GM23248 (cell line): ENCODE measurements around the gene IRAK1. TPM values are rescaled to one million over a fixed set of nuclear protein-coding genes. Genes with fewer than 3 reads are reported as not detected.

Source experiments
- DNase-seq: peaks from one replicate; pipeline ENCODE4 v3.0.0-alpha.2; 2015
- H2AFZ ChIP-seq: fragments of 200-600 bp; sonication (generic); 2 replicates; pipeline ENCODE4 v1.6.1; 2016; ENCODE audit warnings: antibody characterized with exemption
- H3F3A ChIP-seq: fragments of 200-600 bp; sonication (generic); 2 replicates; pipeline ENCODE4 v1.6.1; 2016; ENCODE audit warnings: mild to moderate bottlenecking, antibody characterized with exemption, mixed run types; ENCODE audit not compliant: insufficient read depth
- H3K27ac ChIP-seq: fragments of 200-600 bp; sonication (generic); 2 replicates; pipeline ENCODE4 v1.5.1; 2016; ENCODE audit warnings: mild to moderate bottlenecking
- H3K27me3 ChIP-seq: fragments of 200-600 bp; sonication (generic); replicated peaks from 2 replicates; pipeline ENCODE4 v1.6.1; 2016; ENCODE audit warnings: mild to moderate bottlenecking; ENCODE audit not compliant: insufficient read depth
- H3K36me3 ChIP-seq: fragments of 200-600 bp; sonication (generic); 2 replicates; pipeline ENCODE4 v1.6.1; 2016; ENCODE audit warnings: low read depth, mild to moderate bottlenecking
- H3K4me1 ChIP-seq: fragments of 200-600 bp; sonication (generic); 2 replicates; pipeline ENCODE4 v1.6.1; 2016; ENCODE audit warnings: mild to moderate bottlenecking; ENCODE audit not compliant: insufficient read depth
- H3K4me2 ChIP-seq: fragments of 200-600 bp; sonication (generic); one replicate; pipeline ENCODE4 v1.6.1; 2016; ENCODE audit warnings: mild to moderate bottlenecking; ENCODE audit not compliant: unreplicated experiment
- H3K4me3 ChIP-seq: fragments of 200-600 bp; sonication (generic); 2 replicates; pipeline ENCODE4 v1.5.1; 2016; ENCODE audit warnings: mild to moderate bottlenecking
- H3K79me2 ChIP-seq: fragments of 200-600 bp; sonication (generic); 2 replicates; pipeline ENCODE4 v1.6.1; 2016; ENCODE audit warnings: mild to moderate bottlenecking; ENCODE audit not compliant: insufficient read depth
- H3K9ac ChIP-seq: fragments of 200-600 bp; sonication (generic); 2 replicates; pipeline ENCODE4 v1.6.1; 2016; ENCODE audit warnings: mild to moderate bottlenecking
- H3K9me2 ChIP-seq: fragments of 200-600 bp; sonication (generic); 2 replicates; pipeline ENCODE4 v1.6.1; 2016; ENCODE audit warnings: mixed run types, mild to moderate bottlenecking, moderate library complexity; ENCODE audit not compliant: insufficient read depth
- H3K9me3 ChIP-seq: fragments of 200-600 bp; sonication (generic); one replicate; pipeline ENCODE4 v1.6.1; 2017; ENCODE audit warnings: low read depth
- H4K20me1 ChIP-seq: fragments of 200-600 bp; sonication (generic); 2 replicates; pipeline ENCODE4 v1.6.0; 2016; ENCODE audit not compliant: insufficient read depth
- EZH2 ChIP-seq: fragments of 200-600 bp; sonication (generic); IDR thresholded peaks from 2 replicates; pipeline ENCODE4 v1.6.1; 2018; ENCODE audit warnings: antibody characterized with exemption, mild to moderate bottlenecking; ENCODE audit not compliant: insufficient read depth, poor library complexity, severe bottlenecking
- EZH2phosphoT487 ChIP-seq: fragments of 200-600 bp; sonication (generic); IDR thresholded peaks from 2 replicates; pipeline ENCODE4 v1.6.1; 2018; ENCODE audit warnings: antibody characterized with exemption, moderate library complexity, mild to moderate bottlenecking, low read depth; ENCODE audit not compliant: insufficient read depth
- WGBS, 2 experiments: methylation state at CpG; one replicate each; pipeline ENCODE4 v1.1.6; 2015 to 2017; ENCODE audit warnings: low lambda C conversion rate in 2 of 2, low coverage in 1 of 2; ENCODE audit errors: missing lambda C conversion rate in 2 of 2; 5-methylcytosine and 5-hydroxymethylcytosine counted together
- in situ Hi-C: fragments of 300-500 bp; cut with MboI; formaldehyde crosslinking; loops from 2 replicates; pipeline ENCODE4 v1.15.0; 2020
- polyA plus RNA-seq: library from polyadenylated mRNA; unstranded; fragments of >200 nt; fragmentation: Nextera tagmentation; extraction: Ambion mirVana; gene quantifications from 2 replicates; pipeline ENCODE4 v1.2.1, GENCODE V29; 2016
- total RNA-seq: library from RNA; depleted of rRNA; stranded (reverse); fragments of >200 nt; shearing (Covaris generic); gene quantifications from 2 replicates; pipeline ENCODE4 v1.2.3, GENCODE V29; 2014

The IRAK1 gene
- total and polyA plus RNA-seq, 2 experiments from 2014 or later, result 54.7 to 58.7 TPM

DNA sequence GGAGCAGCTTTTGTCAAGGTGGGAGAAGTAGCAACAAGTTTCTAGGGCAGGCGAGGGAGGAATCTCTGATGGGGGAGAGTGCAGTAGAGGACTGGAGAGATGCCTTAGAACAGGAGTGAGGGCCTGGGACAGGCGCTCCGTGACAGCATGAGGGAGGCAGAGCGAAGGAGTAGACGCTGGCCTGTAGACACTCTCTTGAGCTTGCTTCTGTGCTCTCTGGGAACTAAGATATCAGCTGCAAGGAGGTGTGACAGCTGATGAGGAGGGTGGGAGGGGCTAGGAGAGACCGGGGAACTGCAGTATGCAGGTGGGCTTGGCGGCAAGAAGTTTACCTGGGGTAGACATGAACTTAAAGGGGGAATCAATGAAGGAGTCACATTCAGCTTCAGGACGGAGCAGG lies 42.1 kb upstream of the IRAK1 start:
- TF ChIP-seq EZH2phosphoT487 (no peak), EZH2 (no peak)
- Histone ChIP-seq H3K9me2 (no peaks in the 10 kb centered on the region), H3K4me2 (no peak overlapping the region), H2AFZ (no peak overlapping the region), H3K4me1 (peaks cover 3% of the 10 kb centered on the region; the same call in 1 of the 2 replicates), H4K20me1 (peaks cover 4% of the 10 kb centered on the region; the same call in 1 of the 2 replicates), H3F3A (no peaks in the 10 kb centered on the region), H3K36me3 (no peaks in the 10 kb centered on the region), H3K9ac (no peak overlapping the region), H3K27ac (no peak overlapping the region), H3K9me3 (no peaks in the 10 kb centered on the region), H3K27me3 (no peaks in the 10 kb centered on the region), H3K4me3 (no peak overlapping the region), H3K79me2 (peaks cover 97% of the 10 kb centered on the region)
- 91% methylated on average over 4 to 8 of the region's 8 CpGs for WGBS, 2 experiments
- in situ Hi-C loops, result no loop called here
- no peak for DNase-seq

DNA sequence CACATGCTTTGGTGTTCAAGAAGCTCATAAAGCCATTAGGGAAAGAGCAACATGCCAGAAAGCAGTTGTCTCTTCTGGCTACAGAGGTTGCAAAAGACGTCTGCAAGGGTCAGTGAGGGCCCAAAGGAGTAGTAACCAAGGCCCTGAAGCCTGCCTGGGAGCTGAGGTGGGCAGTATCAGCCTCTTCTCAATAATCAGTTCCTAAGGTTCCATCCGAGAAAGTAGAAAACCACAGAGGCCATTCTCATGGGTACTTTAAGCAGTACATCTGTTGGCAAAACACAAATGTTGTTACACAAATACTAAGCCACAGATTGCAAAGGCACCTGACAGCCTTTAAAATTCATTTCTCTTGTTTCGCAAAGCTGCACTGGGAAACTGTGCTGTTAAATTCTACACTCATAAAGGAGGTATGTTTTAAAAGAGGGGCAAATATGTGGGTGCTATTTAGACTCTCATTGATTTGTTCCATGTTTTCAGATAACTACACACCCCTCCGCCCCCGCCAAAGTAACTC lies 40.1 kb upstream of the IRAK1 start:
- H3K4me3 ChIP-seq, result no peak overlapping the region
- no peak overlapping the region for H3K4me2 ChIP-seq
- no peak overlapping the region for H3K9ac ChIP-seq
- no peak overlapping the region for H2AFZ ChIP-seq
- WGBS, 2 experiments, result 75 to 76% methylated on average over 5 of the region's 5 CpGs
- H3K27me3 ChIP-seq, result no peaks in the 10 kb centered on the region
- no peak for DNase-seq
- no peaks in the 10 kb centered on the region for H3F3A ChIP-seq
- H3K27ac ChIP-seq, result no peak overlapping the region; the same call in 1 of the 2 replicates
- no peaks in the 10 kb centered on the region for H3K9me2 ChIP-seq
- no peak for TF ChIP-seq EZH2phosphoT487
- no peak for TF ChIP-seq EZH2
- in situ Hi-C loops, result no loop called here
- H4K20me1 ChIP-seq, result peaks cover 4% of the 10 kb centered on the region; the same call in 1 of the 2 replicates
- H3K9me3 ChIP-seq, result no peaks in the 10 kb centered on the region
- peaks cover 98% of the 10 kb centered on the region for H3K79me2 ChIP-seq
- H3K4me1 ChIP-seq, result 0 out of 2 replicates have a peak, but pooled peaks cover 3% of the 10 kb centered on the region
- no peaks in the 10 kb centered on the region for H3K36me3 ChIP-seq

DNA sequence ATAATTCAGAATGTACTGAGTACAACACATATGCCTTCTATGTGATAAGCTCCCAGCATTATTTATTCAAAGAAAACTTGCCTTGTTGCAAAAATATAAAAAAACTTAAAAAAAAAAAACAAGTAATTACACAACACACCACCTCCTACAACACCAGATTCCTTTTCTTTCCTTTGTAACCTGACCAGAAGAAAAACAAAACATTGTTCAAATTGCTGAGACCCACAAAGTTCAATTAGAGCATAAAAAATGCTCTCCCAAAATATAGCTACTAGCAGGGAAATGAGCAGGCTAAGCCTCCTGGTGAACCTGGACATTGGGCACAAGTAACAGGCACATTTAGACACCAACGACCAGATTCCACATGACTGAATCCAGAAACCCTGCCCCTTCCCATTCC lies 39.5 kb upstream of the IRAK1 start:
- Histone ChIP-seq H3K4me1 (0 out of 2 replicates have a peak, but pooled peaks cover 3% of the 10 kb centered on the region), H3K9ac (no peak overlapping the region), H3K27me3 (no peaks in the 10 kb centered on the region), H3K9me2 (no peaks in the 10 kb centered on the region), H4K20me1 (peaks cover 4% of the 10 kb centered on the region; the same call in 1 of the 2 replicates), H3K9me3 (no peaks in the 10 kb centered on the region), H3K4me3 (no peak overlapping the region), H3K27ac (no peak overlapping the region; the same call in 1 of the 2 replicates), H3F3A (no peaks in the 10 kb centered on the region), H3K4me2 (no peak overlapping the region), H2AFZ (no peak overlapping the region), H3K36me3 (no peaks in the 10 kb centered on the region), H3K79me2 (peaks cover 98% of the 10 kb centered on the region)
- no peak for DNase-seq
- in situ Hi-C loops, result no loop called here
- WGBS, 2 experiments, result 0% methylated on average over 1 of the region's 1 CpG
- TF ChIP-seq EZH2phosphoT487 (no peak), EZH2 (no peak)

DNA sequence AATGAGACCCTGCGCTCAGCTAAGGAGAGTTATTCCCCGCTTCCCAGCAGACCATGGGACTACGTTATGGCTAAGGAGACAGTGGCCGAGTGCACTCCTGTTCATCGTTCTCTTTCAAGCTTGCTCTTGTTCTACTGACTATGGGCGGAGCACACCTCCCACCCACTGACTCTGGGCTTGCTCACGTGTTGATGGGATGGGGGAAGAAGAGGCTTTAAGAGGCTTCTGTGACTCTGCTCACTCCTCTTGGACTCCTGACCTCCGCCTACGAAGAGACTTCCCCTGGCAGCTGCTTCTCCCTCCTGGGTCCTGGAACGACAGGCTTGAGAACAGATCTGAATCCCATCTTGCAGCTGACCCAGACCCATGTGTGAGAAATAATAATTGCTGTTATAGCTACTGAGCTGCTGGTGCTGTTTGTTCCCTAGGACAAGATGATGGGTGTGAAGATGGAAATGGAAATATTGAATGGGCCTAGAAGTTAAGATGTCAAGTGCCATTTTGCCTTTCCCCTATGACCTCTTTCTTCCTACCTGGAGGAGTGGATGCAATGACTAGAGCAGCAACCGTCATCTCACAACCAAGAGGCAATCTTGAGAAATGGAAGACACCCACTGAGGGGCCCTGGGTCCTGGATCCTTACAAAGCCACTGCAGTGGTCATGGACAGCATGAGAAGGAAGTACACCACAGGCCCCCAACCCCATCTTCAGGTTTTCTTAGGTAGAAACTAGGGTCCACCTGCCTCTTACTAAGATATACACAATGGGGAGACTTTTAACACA lies 38.7 kb upstream of the IRAK1 start:
- WGBS, 2 experiments, result 88 to 91% methylated on average over 10 to 11 of the region's 11 CpGs
- in situ Hi-C loops, result no loop called here
- Histone ChIP-seq H3K9me3 (no peaks in the 10 kb centered on the region), H2AFZ (no peak overlapping the region), H3K4me1 (0 out of 2 replicates have a peak, but pooled peaks cover 3% of the 10 kb centered on the region), H3K4me2 (no peak overlapping the region), H3K4me3 (no peak overlapping the region), H3K36me3 (no peaks in the 10 kb centered on the region), H3K79me2 (peaks cover 97% of the 10 kb centered on the region), H3F3A (no peaks in the 10 kb centered on the region), H3K27me3 (no peaks in the 10 kb centered on the region), H3K27ac (no peak overlapping the region), H3K9me2 (no peaks in the 10 kb centered on the region), H3K9ac (no peak overlapping the region), H4K20me1 (peaks cover 4% of the 10 kb centered on the region; the same call in 1 of the 2 replicates)
- DNase-seq, result no peak
- no peak for TF ChIP-seq EZH2phosphoT487
- no peak for TF ChIP-seq EZH2
